GM06990 (cell line): Measurements from ENCODE around the gene KIF2A.

ENCODE experiments used
- DNase-seq: peaks from one replicate; pipeline ENCODE4 v3.0.0-alpha.2; 2011; ENCODE audit not compliant: insufficient read length; ENCODE audit errors: extremely low read depth
- H3K27me3 ChIP-seq: replicated peaks from 2 replicates; pipeline ENCODE4 v1.6.0; 2011; ENCODE audit warnings: low read length; ENCODE audit not compliant: control insufficient read depth, insufficient read depth
- H3K36me3 ChIP-seq: 2 replicates; pipeline ENCODE4 v1.5.1; 2011; ENCODE audit warnings: low read length; ENCODE audit not compliant: control insufficient read depth, insufficient read depth
- H3K4me3 ChIP-seq: replicated peaks from 2 replicates; pipeline ENCODE4 v1.5.1; 2011; ENCODE audit warnings: low read depth, mild to moderate bottlenecking, control low read depth, low read length
- CTCF ChIP-seq: IDR thresholded peaks from 2 replicates; pipeline ENCODE4 v1.5.1; 2011; ENCODE audit warnings: low read length, control low read depth, mild to moderate bottlenecking, inconsistent platforms; ENCODE audit not compliant: insufficient read depth, poor library complexity, severe bottlenecking

The KIF2A gene

GRCh38 chr5:62330302-62330701, 24.3 kb downstream of the KIF2A start:
- no peak for TF ChIP-seq CTCF

DNA sequence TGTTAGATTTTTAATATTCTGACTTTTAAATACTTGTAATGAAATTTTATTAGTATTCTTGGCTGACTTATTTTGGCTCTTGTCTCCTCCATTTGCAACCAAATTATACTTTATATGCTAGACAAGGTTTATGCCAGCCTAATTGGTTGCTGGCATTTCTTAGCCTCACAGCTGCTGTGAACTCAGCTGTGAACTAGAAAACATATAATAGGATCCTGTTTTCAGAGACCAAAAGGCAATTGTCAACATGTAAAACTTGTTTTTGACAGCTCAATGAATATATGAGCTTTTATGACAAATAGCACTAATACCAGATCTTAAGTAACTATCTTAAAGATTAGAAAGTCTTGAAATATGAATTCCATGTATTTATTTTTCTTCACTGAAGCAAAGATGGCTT, 25.9 kb downstream of the KIF2A start:
- Histone ChIP-seq H3K36me3 (peaks cover 12% of the 10 kb centered on the region), H3K27me3 (no peaks in the 10 kb centered on the region), H3K4me3 (no peak overlapping the region)
- no peak for TF ChIP-seq CTCF
- no peak for DNase-seq

More at GRCh38 chr5:62330302-62330701, 24.3 kb downstream of the KIF2A start:
- Histone ChIP-seq H3K4me3 (no peak overlapping the region), H3K27me3 (no peaks in the 10 kb centered on the region), H3K36me3 (peaks cover 12% of the 10 kb centered on the region)
- no peak for DNase-seq

DNA sequence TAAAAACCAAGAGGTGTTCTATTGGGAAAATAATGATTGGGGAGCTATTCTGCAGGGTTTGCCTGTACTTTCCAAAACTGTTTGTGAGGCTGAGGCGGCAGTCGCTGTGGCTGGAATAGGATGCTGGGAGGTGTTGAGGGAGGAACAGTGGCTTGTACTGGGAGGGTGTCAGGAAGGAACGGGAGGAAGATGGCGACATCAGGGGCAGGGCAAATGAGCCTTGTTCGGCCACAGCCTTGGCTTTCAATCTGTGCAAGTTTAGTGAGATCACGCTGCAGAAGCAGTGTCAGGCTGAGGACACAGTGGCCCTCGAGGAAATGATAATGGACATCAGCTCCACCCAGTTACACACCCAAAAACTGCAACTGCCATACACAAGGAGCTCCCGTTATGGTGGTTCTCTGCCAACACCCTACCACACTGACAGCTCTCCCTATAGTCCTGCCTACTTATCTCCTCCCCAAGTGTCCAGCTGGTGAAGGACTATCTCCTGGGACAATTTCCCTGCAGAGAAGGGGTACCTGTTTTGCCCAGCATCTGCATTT, 27.3 kb downstream of the KIF2A start:
- Histone ChIP-seq H3K4me3 (no peak overlapping the region), H3K27me3 (no peaks in the 10 kb centered on the region), H3K36me3 (peaks cover 12% of the 10 kb centered on the region)
- TF ChIP-seq CTCF, result no peak
- DNase-seq, result no peak

DNA sequence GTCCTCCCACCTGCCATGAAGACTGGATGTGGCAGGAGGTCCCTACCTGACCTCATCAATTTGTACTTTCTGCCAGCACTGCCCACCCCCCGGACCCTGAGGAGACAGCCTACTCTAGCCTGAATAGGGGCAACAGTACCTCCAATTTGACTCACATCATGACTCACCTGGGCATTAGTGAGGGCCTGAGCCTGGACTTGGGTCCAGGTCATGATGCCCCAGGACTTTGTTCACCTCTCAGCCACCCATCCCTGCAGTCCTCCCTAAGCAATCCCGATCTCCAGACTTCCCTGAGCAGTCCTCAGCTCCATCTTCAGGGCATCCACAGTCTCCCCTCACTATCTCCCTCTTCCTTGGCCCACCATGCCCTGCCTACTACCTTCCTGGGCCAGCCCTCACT, 28.1 kb downstream of the KIF2A start:
- no peak for TF ChIP-seq CTCF
- no peak for DNase-seq

DNA sequence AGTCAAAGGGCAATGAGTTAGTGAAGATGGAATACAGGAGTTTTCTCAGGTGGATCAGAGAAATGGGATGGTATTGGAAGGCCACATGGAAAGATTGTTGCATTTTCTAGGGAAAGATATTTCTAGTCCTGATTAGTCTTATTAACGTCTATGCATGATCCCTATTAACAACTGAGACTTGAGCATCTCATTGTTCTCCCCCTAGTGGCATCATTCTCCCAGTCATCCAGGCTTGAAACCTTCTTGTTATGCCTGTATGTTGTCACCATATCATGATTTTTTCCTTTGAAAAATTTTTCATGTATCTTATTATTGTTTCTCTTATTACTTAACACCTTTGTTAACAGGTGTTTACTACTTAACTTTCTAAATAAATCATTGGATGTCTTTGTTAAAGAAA, 34.4 kb downstream of the KIF2A start:
- Histone ChIP-seq H3K36me3 (no peaks in the 10 kb centered on the region; the same call in 1 of the 2 replicates), H3K4me3 (no peak overlapping the region), H3K27me3 (no peaks in the 10 kb centered on the region)
- peak; percentile 48 for TF ChIP-seq CTCF
- no peak for DNase-seq

More for the DNA sequence above, 28.1 kb downstream of the KIF2A start:
- Histone ChIP-seq H3K27me3 (no peaks in the 10 kb centered on the region), H3K36me3 (peaks cover 12% of the 10 kb centered on the region), H3K4me3 (no peak overlapping the region)

DNA sequence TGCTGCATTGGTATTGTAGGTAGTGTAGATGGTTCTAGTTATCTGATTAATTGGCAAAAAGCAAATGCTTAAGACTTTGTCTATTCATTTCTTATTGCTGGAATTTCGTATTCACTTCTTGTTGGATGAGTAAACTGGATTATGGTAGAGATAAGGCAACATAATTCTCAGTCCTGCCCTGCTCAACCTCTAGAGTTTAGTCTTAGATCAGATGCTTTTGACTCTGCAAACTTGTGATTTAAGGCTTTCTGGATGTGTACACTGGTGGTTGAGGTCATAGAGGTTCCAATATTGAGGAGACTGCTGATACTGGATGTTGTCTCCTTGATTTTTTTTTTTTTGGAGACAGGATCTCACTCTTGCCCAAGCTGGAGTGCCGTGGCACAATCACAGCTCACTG, 35.0 kb downstream of the KIF2A start:
- Histone ChIP-seq H3K4me3 (no peak overlapping the region), H3K27me3 (no peaks in the 10 kb centered on the region), H3K36me3 (no peaks in the 10 kb centered on the region)
- no peak for DNase-seq
- no peak for TF ChIP-seq CTCF
